ENCODE results near the gene NPIPB2.

- TF ChIP-seq CTCF (IDR thresholded peaks at IDR 0.05; ENCODE audit: insufficient read depth, low read depth, low read length) (no peak), EZH2 (IDR thresholded peaks at IDR 0.05; ENCODE audit: insufficient read depth, low read length) (no peak)
These were observed 28.3 kb downstream of the NPIPB2 start for GRCh38 chr16:11913425-11914079.
